ENCODE data around the gene TARDBP. TPM values are rescaled to one million over a fixed set of nuclear protein-coding genes. Genes with fewer than 3 reads are reported as not detected.
A peak's percentile ranks its signal among the peaks of the same experiment; 100 is the strongest.
"Not testable (repeated sequence)": the region's sequence is repeated elsewhere in the genome, so short reads cannot be mapped to it uniquely, and the experiment has no call there.

TARDBP gene
- total RNA-seq, 1 experiment from 2014 or later = 103 TPM

DNA sequence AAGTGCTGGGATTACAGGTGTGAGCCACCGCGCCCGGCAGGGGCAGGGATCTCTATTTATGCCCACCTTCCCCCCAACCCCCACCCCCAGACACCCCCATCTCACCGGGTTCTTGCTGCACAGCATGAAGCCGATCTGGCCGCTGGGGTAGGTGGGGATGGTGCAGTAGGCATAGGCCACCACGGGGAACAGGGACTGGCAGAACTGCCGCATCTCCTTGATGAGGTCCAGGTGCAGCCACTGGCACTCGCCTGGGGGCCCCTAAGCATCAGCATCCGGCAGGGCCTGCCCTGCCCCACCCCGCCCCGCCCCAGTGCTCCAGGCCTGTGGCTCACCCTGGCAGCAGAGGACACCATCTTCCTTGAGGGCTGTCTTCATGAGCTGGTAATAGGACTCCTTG lies 43.2 kb downstream of the TARDBP start:
- H3K4me3 ChIP-seq = no peak overlapping the region
- no peak overlapping the region for H3K27ac ChIP-seq
- peaks cover 19% of the 10 kb centered on the region for H3K36me3 ChIP-seq
- no peak for DNase-seq
- H3K27me3 ChIP-seq = no peaks in the 10 kb centered on the region
- no peaks in the 10 kb centered on the region for H3K9me3 ChIP-seq (replicated peaks)
- peaks cover 13% of the 10 kb centered on the region for H3K4me1 ChIP-seq

DNA sequence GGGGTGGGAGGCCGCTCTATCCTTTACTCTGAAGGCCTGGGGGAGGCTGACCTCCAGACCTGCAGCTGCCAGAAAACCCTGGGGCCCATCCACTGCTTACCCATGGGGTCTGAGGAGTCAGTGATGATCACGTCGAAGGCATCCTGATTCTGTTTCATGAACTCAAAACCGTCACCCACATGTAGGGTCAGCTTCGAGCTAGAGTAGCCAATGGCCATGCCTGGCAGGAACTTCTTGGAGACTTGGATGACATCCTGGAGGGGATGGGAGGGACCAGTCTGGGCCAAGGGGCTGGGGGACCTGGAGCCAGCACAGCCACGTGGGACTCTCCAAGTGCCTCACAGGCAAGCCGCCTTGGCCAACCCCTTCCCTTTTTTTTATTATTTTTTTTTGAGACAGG lies 44.0 kb downstream of the TARDBP start:
- H3K27me3 ChIP-seq = no peaks in the 10 kb centered on the region
- H3K9me3 ChIP-seq (replicated peaks) = no peaks in the 10 kb centered on the region
- no peak for DNase-seq
- no peak overlapping the region for H3K27ac ChIP-seq
- peaks cover 19% of the 10 kb centered on the region for H3K36me3 ChIP-seq
- no peak overlapping the region for H3K4me3 ChIP-seq
- peaks cover 9% of the 10 kb centered on the region for H3K4me1 ChIP-seq

DNA sequence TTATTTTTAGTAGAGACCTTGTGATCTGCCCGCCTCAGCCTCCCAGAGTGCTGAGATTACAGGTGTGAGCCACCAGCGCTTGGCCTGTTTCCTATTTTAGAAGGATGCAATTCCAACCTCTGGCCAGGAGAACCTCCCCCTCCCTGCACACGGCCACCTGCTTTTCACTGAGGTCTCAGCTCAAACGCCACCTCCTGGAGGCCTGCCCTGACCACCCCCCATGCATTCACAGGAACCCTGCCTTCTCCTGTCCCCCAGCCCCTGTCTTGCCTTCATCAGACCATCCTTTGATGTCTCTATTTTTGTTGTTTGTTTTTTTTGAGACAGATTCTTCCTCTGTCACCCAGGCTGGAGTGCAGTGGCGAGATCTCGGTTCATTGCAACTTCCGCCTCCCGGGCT lies 45.0 kb downstream of the TARDBP start:
- H3K4me1 ChIP-seq = no peaks in the 10 kb centered on the region; the same call in 1 of the 2 replicates
- peaks cover 19% of the 10 kb centered on the region for H3K36me3 ChIP-seq
- no peaks in the 10 kb centered on the region for H3K9me3 ChIP-seq (replicated peaks)
- H3K4me3 ChIP-seq = no peak overlapping the region
- H3K27me3 ChIP-seq = no peaks in the 10 kb centered on the region
- H3K27ac ChIP-seq = no peak overlapping the region
- no peak for DNase-seq

DNA sequence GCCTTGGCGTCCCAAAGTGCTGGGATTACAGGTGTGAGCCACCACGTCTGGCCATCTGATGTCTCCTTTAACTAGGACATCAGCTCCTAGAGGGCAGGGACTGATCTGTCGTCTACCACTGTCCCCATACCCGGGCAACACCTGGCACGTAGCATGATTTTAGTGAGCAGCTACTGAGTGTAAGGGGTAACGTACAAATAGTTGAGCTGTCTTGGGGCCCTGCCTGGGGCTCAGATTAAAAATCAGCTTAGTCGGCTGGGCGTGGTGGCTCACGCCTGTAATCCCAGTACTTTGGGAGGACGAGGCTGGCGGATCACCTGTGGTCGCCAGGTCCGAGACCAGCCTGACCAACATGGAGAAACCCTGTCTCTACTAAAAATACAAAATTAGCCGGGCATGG lies 45.6 kb downstream of the TARDBP start:
- H3K27me3 ChIP-seq = no peaks in the 10 kb centered on the region
- no peaks in the 10 kb centered on the region for H3K9me3 ChIP-seq (replicated peaks)
- H3K36me3 ChIP-seq = peaks cover 19% of the 10 kb centered on the region
- no peak overlapping the region for H3K27ac ChIP-seq
- H3K4me1 ChIP-seq = no peaks in the 10 kb centered on the region
- no peak overlapping the region for H3K4me3 ChIP-seq
- no peak for DNase-seq

DNA sequence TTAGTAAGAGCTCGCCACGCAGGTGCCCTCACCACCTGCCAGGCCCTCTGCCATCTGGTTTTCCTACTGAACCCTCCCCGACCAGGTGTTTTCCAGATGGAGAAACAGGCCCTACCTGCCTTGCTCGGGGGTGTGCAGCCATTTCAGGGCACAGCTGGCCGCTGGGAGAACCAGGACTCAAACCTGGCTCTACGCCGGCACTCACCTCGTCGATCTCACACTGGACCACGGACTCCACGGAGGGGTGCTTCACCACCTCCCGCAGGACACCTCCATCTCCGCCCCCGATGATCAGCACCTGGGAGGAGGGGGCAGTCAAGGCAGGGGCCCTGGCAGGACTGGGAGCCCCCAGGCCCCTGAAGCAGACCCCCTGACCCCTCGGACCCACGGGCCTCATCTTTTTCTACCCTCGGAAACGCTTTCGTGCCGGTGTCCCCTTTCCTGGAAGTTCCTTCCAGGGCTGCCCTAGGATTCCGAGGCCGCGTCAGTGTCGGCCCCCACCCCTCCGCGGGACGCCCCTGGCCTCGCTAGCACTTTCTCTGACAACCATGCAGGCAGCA lies 46.2 kb downstream of the TARDBP start:
- Histone ChIP-seq H3K36me3 (peaks cover 19% of the 10 kb centered on the region), H3K27me3 (no peaks in the 10 kb centered on the region), H3K4me3 (peak overlapping the region; percentile 74), H3K27ac (no peak overlapping the region), H3K4me1 (no peaks in the 10 kb centered on the region), H3K9me3 (replicated peaks) (no peaks in the 10 kb centered on the region)
- DNase-seq = no peak

DNA sequence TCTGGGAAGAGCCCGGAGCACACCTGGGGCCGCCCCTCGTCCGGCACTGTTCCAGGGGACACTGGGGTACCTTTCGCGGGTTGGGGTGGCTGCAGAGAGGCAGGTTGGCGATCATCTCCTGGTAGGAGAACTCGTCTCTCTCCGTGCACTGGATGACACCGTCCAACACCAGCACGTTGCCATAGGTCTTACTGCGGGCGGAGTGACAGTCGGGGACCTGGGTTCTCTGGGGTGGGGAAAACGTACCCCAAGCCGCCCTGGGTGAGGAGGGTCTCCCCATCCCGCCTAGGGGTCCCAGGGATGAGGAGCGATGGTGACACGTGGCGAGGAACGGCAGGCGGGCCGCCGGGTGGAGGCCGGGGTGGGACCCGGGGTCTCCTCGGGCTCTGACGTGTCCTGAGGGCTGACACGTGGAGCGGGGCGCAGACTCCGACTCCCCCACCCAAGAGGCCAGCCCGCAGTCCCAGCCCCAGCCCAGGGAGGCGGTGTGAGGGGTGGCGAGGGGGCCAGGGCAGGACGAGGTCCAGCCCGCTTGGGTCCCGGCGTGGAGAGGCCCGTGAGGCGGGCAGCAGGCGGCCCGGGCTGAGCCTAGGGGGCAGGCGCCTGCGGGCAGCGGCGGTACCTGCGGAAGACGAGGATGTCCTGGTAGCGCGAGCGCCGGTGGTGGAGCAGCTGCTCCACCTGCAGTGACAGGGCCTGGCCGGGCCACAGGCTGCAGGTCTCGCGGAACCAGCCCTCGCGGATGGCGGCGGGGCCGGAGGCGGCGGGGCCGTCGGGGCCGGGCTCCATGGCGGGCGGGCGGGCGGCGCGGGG lies 46.9 kb downstream of the TARDBP start:
- DNase-seq = no peak
- Histone ChIP-seq H3K4me1 (no peaks in the 10 kb centered on the region), H3K9me3 (replicated peaks) (no peaks in the 10 kb centered on the region), H3K27ac (peak overlapping the region; percentile 51), H3K4me3 (peak overlapping the region; percentile 74), H3K27me3 (no peaks in the 10 kb centered on the region), H3K36me3 (peaks cover 19% of the 10 kb centered on the region)

DNA sequence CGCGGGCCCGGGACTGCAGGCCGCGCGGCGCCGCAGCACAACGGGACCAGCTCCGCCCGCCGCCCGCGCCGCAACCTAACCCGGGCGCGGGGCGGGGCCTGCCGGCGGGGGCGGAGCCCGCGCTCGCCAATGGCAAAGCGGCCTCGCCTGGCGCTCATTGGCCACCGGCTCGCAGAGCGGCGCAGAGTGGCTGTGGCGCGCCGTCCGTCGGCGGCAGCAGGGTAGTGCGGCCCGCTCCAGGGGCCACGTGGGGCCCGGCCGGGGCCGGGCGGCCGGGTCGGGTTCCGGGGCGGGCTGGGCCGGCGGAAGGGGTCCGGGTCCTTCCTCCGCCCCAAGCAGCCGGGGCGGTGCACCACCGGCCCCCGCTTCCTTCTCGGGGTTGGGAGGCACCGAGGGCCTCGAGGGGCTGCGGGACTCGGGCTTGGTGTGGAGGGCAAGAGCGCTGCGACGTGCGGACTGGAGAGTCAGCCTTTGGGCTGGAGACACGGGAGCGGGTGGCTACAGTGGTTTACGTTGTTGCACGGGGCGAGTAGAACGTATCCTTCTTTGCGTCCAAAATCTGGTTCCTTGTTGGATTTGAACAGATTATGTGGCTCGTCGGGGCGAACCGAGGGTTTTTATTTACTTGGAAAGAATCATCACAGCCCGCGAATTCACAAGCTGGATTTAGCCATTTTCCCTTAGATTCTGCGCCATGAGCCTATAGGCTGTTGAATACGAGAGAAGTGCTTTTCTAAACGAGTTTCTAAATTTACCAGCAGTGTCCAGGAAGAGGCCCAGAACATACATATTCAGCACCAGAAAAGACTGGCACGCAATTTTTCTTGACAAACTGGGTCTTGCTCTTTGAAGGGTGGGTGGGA lies 47.7 kb downstream of the TARDBP start, which contains the start of gene SRM:
TSS of gene SRM (minus strand) at position 51 of the 863 bp plus-strand sequence. CDS start 75 bp downstream, outside the sequence.
- peak within 1 kb of the TSS; percentile 51 for H3K27ac ChIP-seq
- peak within 1 kb of the TSS; percentile 74 for H3K4me3 ChIP-seq
- DNase-seq = peak; percentile 89 to 93
- H3K27me3 ChIP-seq = no peaks in the 10 kb centered on the region
- H3K36me3 ChIP-seq = peaks cover 24% of the 10 kb centered on the region
- no peaks in the 10 kb centered on the region for H3K9me3 ChIP-seq (replicated peaks)
- H3K4me1 ChIP-seq = no peaks in the 10 kb centered on the region

- no peak for DNase-seq
- H3K36me3 ChIP-seq = peaks cover 31% of the 10 kb centered on the region
- no peaks in the 10 kb centered on the region for H3K27me3 ChIP-seq
- H3K9me3 ChIP-seq (replicated peaks) = no peaks in the 10 kb centered on the region
- no peaks in the 10 kb centered on the region for H3K4me1 ChIP-seq
- no peak overlapping the region for H3K27ac ChIP-seq
- no peak overlapping the region for H3K4me3 ChIP-seq
These were observed 49.4 kb downstream of the TARDBP start for GRCh38 chr1:11061652-11062365.

DNA sequence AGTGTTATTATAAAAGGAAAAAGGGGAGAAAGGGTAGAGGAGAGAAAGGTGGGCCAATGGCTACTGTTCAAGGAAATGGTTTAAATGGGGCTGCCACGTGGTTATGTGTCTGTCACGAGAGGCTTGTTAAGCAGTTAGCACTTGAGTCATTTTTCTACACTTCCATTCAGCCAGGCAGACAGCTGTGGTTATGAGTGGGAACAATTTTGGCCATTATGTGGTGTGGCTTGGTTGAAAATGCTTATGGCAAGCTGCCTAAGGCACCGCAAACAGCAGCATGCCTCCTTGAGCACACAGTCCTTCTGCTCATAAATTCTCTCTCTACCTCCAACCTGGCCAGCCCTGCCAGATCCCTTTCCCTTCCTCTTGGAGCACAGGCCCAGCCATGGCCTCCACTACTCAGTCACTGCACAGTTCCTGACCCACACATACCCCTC lies 50.5 kb downstream of the TARDBP start:
- no peak for DNase-seq
- Histone ChIP-seq H3K27ac (no peak overlapping the region), H3K9me3 (replicated peaks) (no peaks in the 10 kb centered on the region), H3K4me1 (no peaks in the 10 kb centered on the region), H3K27me3 (no peaks in the 10 kb centered on the region), H3K36me3 (peaks cover 35% of the 10 kb centered on the region), H3K4me3 (no peak overlapping the region)

DNA sequence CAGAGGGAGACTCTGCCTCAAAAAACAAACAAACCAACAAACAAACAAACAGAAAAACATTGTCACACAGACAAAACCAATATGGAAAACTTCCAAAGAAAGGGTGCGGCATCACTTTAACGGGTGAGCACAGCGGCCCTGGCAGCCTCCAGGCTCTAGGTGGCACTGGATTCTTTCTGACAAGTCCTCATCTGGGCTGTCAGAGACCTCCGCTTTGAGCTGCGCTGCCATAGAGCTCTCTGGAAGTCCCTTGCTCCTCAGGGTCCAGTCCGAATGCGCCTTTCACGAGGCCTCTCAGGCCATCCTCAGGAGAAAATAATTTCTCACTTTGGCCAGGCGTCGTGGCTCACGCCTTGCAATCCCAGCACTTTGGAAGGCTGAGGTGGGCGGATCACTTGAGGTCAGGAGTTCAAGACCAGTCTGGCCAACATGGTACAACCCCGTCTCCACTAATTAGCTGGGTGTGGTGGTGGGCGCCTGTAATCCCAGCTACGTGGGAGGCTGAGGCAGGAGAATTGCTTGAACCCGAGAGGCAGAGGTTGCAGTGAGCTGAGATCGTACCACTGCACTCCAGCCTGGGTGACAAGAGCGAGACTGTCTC lies 51.6 kb downstream of the TARDBP start:
- H3K4me1 ChIP-seq; DNase-seq; H3K4me3 ChIP-seq; H3K9me3 ChIP-seq (replicated peaks); H3K27ac ChIP-seq; H3K27me3 ChIP-seq: not testable (repeated sequence)
- peaks cover 41% of the 10 kb centered on the region for H3K36me3 ChIP-seq

DNA sequence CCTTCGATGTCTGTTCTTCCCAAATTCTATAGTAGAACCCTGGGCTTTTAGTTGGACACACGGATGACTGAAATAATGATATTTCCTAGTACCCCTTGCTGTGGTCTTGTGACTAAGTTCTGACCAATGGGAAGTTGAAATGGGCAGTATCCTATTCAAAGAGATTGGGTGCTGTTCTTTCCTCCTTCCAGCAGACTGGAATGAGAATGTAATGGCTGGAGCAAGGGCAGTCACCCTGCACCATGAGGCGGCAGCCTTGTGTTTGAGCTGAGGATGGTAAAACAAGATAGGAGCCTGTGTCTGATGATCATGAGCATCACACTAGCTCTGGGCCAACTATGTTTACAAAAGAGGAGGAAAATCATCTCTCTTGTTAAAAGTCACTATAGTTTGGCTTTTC lies 52.5 kb downstream of the TARDBP start:
- no peaks in the 10 kb centered on the region for H3K27me3 ChIP-seq
- H3K36me3 ChIP-seq = peaks cover 48% of the 10 kb centered on the region
- H3K27ac ChIP-seq = no peak overlapping the region
- H3K4me3 ChIP-seq = no peak overlapping the region
- no peaks in the 10 kb centered on the region for H3K9me3 ChIP-seq (replicated peaks)
- no peak for DNase-seq
- H3K4me1 ChIP-seq = no peaks in the 10 kb centered on the region

DNA sequence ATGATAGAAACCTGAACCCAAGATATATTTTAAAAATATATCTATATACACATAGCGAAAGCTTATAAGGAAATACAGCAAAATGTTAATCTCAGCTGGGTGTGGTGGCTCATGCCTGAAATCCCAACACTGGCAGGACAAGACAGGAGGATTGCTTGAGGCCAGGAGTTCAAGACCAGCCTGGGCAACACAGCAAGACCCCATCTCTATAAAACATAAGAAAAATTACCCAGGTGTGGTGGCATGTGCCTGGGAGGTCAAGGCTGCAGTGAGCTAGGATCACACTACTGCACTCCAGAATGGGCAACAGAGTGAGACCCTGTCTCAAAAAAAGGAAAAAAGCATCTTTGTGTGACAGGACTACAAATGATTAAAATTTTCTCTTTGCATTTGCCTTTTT lies 53.3 kb downstream of the TARDBP start:
- Histone ChIP-seq H3K36me3 (peaks cover 54% of the 10 kb centered on the region), H3K27ac (no peak overlapping the region), H3K4me3 (no peak overlapping the region), H3K4me1 (no peaks in the 10 kb centered on the region), H3K27me3 (no peaks in the 10 kb centered on the region), H3K9me3 (replicated peaks) (no peaks in the 10 kb centered on the region)
- DNase-seq = no peak

GRCh38 chr1:11067716-11068599 lies 55.5 kb downstream of the TARDBP start:
- H3K9me3 ChIP-seq (replicated peaks) = no peaks in the 10 kb centered on the region
- no peaks in the 10 kb centered on the region for H3K4me1 ChIP-seq
- peaks cover 70% of the 10 kb centered on the region for H3K36me3 ChIP-seq
- no peak overlapping the region for H3K4me3 ChIP-seq
- no peaks in the 10 kb centered on the region for H3K27me3 ChIP-seq
- DNase-seq = no peak
- no peak overlapping the region for H3K27ac ChIP-seq
